Middle frontal gyrus (tissue), 1 donor: ENCODE measurements around the gene AUTS2.

Experiments
- DNase-seq: peaks from one replicate; pipeline ENCODE4 v3.0.0-alpha.2; 2015; ENCODE audit warnings: low spot score; ENCODE audit errors: extremely low spot score

Gene AUTS2

DNA sequence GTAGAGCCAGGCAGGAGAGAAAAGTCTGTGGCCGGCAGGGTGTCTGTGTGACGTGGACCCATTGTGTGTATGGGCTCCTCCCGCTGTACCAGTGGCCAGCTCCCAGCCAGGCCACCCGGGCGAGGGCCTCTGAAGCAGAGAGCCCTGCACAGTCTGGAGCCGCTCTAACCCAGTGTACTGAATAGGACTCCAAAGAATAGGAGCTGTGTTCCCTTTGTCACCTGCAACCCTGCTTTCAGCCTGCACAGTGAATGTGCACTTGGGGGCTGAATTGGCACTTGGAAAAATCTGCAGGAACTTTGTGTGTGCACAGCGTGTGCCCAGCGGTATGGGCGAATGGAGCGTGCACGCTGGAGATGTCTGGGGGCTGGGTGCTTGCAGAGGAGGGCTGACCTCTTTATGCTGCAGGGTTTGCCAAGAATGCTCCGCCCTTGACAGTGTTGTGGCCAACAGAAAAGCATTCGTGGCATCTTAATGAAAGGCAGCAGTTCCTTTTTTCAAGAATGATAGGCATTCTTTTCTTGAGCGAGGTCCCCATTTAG, 216.2 kb downstream of the AUTS2 start:
- peak; percentile 67 for DNase-seq

DNA sequence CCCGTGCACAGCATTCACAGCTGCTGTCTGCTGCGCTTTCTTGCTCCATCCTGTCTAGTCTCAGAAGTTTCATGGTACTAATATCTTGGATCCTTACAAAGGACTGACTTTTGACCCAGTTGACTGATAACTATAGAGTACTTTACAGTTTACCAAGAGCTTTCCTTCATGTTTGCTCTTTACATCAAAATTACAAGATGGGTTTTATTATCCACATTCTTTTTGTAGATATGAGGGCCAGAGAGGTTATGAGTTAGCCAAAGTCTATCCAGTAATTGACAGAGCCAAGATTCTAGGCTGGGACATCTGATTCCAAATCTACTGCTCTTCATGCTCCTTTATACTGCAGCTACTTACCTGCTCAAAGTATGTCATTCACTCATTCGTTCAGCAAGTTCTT, 218.2 kb downstream of the AUTS2 start:
- no peak for DNase-seq

DNA sequence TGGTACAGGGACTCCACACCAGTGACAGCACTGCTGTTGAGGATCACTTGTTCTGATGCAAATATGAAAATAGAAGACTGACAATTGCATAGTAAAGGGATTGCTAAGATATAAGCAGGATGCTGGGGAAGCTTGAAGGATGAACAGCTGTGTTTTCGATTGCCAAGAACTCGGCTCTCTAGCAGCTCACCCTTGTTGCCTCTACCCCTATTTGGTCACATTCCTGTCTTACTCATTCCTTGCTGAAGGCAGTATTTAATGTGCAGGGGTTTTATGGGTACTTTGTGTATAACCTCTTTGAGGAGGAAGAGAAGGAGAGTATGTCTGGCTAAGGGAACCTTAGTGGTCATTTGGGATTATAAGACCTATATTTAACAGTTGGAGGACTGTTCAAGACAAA, 218.8 kb downstream of the AUTS2 start:
- DNase-seq = no peak

DNA sequence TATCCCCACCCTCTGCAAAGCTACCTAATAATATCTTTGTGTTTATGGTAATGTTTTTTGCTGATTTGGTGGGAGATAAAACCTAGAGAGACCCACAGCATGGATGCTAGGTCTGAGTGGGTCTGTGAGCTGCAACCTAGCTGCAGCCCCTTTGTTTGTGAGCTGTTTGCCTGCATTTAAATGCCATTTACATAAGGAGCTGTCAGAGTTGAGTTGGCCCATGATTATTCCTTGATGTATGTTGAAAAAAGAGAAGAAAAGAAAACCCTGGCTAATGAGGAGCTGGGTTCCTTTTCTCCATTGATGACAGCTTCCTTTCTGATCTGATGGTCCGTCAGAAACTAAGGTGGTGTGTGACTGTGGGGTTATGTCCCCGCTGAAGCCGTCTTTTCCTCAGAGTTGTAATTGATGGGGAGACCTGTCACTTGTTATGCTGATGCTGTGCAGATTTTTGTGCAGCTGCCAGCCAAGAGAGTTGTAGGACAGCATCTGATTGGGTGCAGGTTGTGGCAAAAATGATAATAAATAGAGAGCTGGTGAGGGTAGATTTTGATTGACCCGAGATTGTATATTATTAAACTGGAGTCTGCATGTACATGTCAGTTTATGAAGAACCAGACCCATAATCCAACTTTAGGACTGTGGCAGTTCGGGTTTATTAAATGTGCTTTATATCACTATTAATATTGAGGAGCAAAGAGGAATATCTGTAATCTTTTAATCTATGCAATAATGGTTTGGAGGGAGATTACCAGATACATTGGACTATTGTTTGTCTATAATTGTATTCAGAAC, 219.8 kb downstream of the AUTS2 start:
- no peak for DNase-seq

DNA sequence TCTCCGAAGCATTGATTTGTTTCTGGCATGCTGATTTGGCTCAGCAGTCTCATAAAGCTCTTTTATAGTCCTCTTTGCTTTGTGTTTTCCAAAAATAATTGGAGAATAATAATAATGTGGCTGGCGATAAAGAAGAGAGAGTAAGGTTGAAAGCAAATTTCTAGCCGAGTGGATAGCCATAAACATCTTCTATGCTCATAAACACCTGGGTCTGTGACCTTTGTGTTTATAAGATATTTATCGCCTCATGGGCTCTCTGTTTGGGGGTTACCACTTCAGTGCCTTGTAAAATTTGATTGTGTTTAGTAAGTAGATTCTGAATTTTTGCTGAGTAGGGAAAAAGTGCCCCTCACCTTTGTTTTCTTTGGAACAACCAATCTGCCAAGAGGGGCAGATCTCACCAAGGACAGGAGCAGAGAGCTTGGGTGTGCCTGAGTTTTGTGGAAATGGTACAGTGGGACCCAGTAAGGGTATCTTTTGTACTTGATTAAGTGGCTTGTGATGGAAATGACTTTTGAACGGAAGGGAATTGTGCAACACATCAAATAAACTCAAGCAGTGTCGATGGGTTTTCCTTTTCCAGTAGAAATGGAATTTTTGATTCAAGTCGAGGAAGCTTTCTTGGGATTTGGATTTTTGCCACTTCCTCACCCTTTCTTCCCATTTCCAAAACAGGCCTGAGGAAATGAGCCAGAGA, 220.5 kb downstream of the AUTS2 start:
- no peak for DNase-seq

DNA sequence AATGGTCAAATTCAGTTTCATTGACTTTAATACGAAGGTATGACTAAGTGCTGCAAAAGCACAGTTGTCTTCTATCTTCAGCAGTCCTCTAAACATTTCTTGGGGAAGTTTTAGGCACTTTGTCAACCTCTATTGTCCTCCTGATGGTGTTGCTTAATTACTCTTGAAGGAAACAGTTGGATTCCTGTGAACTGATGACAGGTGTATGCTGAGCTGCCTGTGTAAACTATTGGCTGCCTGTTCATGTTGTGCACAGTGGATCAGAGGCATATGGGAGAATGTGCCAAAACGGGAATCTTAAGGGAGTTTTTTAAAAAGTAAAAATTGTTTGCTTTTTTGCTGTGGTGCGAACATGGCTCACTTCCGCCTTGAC, 221.0 kb downstream of the AUTS2 start:
- DNase-seq = no peak

DNA sequence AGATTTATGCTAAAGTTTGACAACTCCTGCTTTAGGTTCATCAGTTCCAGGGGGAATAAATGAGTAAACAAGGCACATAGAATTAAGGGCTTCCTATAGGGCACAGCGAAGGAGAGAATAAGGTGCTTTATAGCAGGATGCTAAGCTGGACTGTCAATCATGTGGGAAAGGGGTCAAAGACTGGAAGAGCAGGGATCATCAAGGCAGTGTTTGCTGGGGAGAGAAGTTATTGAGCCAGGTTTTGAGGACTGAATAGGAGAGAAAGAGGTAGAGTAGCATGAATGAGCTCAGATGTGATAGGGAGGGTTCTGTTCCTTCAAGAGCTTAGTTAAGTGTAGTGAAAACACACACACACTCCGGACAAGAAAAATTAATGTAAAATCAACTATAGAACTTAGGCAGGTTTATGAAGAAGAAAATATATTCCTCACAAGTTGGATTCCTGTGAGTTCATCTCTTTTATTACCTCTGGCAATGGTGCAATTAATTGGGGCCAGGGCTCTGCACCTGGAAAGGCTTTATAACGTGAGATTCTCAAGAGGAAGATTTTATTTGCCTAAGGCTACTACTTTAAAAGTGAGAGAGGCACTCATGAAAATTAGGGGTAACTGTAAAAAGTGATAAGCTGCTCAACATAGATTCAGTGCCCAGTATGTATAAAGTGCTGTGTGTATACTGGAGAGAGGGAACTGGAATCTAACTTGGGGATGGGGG, 222.4 kb downstream of the AUTS2 start:
- no peak for DNase-seq

DNA sequence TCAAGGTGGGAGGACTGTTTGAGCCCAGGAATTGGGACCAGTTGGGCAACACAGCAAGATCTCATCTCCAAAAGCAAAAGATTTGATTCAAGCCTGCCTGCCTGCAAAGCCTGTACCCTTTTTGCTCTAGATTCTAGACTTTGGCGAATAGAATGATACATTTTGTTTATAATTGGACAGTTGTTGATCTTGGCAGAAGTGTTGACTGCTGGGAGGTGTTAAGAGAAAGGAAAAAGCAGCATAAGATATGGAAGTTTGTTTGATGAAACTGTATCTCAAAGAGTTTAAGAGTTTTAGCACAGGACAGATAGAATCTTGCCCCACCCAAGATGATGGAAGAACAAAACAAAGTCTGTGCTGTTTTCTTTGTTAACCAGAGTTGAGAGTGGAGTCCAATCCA, 224.1 kb downstream of the AUTS2 start:
- DNase-seq = no peak

DNA sequence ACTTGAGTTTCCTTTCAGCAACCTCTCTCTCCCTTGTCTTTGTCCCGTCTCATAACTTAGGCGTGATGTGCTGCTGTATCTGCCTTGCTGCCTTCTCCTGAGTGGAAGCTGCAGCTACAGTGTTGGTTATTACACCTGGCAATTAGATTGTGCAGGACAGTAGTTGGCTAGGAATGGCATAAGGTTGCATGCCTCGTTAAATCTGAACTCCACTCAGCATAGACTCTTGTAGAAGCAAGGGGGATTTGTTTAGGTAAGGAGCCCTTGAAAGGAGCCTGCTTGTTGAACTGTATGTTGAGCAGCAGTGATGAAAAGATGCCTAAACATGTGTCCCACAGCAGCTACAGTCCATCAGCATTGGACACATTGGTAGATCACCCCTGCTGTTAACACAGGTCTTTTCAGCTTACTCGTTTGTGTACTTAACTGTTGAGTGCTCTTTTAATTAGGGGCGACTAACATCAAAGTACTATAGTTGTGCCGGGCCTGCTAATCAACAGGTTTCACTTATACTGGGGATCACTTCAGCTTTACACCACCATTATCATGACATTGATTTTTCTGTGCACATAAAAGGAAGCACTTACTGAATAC, 225.0 kb downstream of the AUTS2 start:
- no peak for DNase-seq

DNA sequence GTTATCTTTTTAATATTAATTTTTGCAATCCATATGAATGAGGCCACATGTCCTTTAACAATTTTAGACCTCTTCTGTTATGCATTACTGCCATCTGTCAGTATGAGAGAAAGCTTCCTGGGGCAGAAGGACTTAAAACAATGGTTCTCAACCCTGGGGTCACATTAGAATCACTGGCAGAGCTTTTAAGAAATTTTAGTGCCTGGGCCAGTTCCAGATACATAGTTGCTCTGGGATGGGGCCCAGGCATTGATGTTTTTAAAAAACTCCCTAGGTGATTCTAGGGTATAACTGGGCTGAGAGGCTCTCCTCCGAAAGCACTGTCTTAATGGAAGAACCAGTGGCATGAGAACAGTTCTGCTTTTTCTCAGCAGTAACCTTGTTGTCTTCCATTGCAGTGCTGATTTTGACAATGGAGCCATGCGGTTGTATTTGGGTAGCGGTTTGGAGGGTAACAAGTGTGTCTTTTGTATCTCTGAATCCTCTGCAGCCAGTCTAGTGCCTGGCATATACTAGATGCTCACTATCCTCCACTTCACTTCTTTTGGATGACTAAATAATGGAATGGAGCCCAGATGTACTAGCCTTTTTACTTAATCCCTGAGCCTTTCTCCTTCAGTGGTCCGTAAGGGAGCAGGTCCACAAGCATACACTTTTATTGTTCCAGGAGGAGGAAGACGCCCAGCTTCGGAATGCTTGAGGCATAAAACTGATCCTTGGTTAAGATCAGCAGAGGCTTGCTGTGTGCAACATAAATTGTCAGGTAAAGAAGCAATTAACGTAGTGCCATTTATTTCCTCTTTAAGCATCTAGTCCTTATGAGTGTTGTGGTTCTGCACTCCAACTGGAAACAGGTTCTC, 227.1 kb downstream of the AUTS2 start:
- no peak for DNase-seq

DNA sequence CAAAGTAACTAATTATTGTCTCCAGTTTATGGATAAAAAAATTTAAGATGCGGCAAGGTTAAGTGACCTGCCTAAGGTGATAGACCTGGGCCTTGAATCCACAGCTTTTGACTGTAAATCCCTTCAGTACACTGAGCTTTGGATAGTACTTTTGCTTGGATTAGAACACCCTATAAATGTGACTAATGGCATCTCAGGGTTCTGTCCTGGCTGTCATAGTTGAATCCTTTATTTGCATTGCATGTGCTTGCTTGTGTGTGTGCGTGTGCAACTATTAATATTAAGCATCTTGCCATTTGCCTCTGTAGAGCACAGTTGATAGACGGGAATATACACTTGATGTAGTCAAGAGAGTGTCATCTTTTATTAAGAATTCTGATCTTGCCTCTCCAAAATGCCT, 228.0 kb downstream of the AUTS2 start:
- no peak for DNase-seq

DNA sequence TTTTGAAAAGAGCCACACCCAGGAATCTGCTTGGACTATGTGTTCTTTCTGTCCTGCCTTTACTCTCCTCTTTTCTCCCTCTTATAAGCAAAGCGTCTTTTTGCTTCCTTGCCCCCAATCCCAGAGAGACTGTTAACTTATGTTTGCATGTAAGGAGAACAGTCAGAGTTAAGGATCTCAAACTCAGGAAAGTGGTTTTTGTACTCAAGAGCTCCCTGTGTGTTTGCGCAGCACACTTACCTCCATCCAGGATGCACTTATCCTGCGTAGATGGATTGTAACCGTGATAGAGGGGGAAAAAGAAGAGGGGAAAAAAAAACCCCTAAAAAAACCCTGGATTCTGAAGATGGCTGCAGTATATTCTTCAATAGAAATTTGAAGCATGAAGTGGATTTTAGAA, 228.9 kb downstream of the AUTS2 start:
- no peak for DNase-seq

DNA sequence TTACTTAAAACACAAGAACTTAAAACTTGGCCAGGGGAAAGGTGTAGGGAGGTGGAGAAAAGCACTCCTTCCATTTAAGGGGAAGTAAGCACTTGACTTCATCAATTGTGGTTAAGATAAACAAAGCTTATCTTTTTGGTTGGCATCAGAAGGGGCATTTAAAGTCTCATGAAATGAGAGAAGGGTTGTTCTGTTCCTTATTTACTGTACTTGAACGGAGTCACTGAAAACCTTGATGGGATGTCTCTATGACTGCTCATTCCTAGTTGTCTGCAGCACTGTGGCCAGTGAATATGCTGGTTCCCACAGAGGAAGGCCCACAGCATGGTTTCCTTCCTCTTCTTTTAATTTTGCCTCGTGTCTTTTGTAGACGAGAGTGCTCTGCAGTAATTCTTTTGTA, 229.3 kb downstream of the AUTS2 start:
- no peak for DNase-seq

DNA sequence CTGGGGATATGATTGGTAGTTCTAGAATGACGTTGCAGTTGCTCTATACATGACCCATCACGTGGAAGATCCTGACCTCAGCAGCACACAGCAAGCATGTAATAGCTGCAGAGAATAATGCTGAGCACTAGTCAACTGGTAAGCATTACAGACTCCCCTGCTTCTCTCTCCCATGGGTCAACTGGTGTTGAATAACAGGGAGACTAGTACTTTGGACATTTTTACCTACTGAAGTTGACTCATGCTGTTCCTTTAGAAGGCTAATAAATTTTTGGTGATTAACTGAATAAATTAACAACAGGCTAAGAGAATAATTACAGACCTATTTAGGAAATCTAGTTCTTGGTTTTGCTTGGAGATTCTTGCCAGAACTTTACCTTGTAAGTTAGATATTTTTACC, 234.1 kb downstream of the AUTS2 start:
- no peak for DNase-seq

DNA sequence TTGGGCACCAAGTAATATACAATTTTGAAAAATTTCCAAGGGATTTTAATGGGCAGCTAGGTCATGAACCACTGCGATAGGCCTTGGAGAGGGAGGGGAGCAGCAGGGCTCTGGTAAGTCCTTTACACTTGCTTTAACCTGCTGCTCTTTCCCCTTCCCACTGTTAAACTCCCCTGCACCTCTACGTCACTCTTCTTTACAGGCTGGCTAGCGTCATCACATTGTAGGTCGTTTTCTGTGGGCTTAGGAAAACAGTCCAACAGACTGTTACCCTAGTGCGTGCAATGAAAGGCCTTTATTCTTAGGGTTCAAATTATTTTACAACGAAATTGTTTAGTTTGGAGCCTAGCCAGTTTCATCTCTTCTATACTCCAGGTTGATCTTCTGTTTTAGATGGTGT, 235.7 kb downstream of the AUTS2 start:
- DNase-seq = no peak

DNA sequence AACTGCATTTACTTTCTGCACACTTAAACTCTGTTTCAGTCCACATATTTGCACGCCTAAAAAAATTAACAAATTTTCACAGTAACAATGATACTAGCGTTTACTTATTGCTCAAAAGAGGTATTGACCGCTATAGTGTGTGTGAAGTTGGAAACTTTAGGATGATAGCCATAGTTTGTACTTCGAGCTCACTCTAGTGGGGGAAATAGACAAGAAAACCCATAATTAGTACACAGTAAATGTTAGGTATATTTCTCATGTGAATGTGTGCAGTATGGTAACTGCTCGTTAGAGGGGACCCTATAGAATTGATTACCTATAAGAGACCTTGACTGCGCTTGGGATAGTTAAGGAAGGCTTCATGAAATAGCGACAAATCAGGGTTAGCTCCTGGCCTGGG, 238.4 kb downstream of the AUTS2 start:
- no peak for DNase-seq

DNA sequence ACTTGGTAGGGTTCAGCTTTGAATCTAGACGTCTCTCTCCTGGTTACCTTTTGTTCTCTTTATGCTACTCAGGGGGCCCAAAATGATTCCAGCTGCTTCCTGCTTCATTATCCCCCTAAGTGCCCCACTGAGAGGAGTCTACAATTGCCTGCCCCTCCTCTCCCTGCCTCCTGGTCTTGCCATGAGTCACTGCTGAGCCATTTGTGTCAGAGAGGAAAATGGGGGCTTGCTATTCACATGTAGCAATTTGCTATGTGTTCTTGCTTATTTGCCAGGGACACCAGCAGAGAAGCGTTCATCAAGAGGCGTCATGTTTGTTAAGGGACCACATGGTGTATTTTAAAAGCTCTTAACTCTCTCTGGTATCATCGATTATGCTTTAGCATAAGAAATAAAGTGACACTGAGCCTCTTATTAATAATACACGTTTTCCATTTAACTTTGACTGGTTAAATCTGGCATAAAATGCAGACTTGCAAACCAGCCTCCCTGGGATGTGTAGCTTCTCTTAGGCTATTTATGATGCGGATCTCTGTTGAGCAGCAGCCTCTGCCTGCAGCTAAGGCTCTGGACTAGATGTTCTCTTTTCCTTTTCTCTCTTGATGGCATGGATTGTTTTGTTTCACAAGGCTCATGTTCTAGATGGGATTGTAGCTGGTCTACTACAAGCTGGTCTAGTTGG, 239.3 kb downstream of the AUTS2 start:
- no peak for DNase-seq

DNA sequence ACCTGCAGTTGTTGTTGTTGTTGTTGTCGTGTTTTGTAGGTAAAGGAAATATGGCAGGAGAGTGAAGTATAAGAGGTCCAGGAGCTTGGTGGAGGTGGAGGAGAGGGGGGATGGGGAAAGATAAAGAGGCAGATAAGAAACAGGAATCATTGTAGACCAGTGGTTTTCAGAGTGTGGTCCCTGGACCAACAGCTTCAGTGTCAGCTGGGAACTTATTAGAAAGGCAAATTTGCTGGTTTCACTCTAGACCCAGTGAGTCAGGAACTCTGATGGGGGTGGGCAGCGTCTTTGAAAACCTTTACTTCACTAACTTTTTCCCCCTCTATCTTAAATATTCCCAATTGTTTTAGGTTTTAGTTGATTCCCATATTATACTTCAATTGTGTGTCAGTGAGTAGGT, 241.5 kb downstream of the AUTS2 start:
- DNase-seq = no peak

DNA sequence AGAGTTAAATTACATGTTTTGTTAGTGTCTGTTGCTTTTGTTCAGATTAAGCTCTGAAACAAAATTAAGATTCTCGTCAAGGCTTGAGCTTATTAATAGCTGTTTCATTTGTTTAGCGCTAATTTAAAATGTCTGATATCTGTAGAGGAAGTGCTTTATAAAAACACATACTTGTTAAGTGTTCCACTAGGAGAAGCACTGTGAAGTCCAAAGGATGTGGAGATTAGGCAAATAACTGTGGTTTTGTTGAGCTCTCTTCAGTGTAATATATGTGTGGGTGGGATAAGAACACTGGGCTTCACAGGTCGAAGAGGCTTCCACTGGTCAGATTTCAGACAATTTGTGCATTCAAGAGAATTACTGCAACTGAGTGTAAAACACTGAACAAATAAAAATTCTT, 242.0 kb downstream of the AUTS2 start:
- no peak for DNase-seq

DNA sequence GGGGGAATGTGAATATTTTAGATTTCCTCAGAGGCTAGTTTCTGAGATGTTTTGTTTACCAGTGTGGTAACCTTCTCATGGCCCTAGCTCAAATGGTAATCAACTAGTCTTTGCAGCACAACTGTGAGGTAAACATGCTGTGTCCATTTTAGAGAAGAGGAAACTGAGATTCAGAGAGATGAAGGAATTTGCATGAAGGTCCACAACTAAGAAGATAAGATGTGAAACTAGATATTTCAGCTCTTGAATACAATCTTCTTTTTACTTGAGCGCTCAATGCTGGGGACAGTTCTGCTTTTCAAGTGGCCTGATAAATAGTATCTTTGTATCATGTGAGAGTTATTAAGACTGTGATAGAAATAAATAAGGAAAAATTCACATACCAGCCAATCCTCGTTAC, 245.4 kb downstream of the AUTS2 start:
- no peak for DNase-seq
